GM18861 (cell line): Measurements from ENCODE around the gene GAS7.

Experiments used
- ATAC-seq: cut with Tn5 transposase; IDR thresholded peaks from one replicate; pipeline ENCODE4 v1.9.1; 2021; ENCODE audit not compliant: unreplicated experiment

GAS7 gene

DNA sequence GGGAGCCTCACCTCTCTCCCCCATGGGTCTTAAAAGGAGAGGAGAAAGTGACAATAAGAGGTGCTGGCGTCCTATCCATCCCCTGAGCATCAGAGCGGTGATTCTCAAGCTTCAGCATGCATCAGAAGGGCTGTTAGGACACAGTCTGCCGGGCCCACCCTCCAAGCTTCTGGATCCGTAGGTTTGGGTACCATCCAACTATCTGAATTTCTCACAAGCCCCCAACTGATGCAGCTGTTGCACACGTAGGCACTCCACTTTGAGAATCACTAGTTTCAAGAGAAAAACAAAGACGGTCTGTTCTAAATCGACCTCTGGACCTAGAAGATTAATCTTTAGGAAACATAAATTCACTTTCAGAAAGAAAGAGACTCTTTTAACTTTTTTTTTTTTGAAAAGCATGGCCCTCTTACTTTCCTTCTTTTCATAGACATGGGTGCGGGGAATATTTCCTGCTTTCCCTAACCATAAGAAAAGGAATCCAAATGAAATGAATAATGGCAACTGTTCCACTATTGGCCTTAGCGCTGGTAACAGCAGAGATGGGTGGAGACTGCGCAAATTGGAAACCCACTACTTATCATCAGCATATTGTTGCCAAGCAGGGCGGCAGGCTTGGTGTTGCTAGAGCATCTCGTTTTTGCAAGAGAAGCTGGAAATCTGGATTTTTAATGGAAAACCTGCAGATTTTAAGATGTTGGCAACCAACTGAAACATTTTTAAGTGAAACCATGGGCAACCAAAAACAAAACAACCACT lies 144.4 kb downstream of the GAS7 start:
- ATAC-seq = no peak

GRCh38 chr17:10052106-10052813 lies 146.1 kb downstream of the GAS7 start:
- peak; percentile 30 for ATAC-seq

- no peak for ATAC-seq
Measured at GRCh38 chr17:10051112-10051511, 147.3 kb downstream of the GAS7 start.

DNA sequence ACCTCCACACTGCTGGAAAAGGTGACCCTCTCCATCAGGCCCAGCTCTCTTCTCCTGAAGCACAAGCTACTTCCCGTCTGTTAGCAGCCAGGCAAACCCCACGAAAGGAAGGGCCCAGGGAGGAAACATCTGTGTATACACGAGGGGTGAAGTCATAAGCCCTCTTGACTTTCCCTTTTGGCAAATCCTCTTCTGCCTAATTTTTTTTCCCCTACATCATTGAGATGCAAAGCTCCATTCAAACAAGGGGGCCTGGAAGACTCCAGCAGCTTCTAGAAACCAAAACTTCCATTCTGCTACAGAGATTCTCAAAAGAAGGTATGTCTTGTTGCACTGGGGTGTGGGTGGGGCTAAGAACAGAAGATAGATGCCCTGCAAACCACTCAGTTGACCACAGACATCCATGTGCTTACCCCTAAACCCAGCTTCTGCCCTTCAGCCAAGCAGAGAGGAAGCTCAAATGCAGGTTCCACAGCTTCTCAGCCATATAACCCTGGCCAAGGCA lies 147.8 kb downstream of the GAS7 start:
- peak; percentile 35 for ATAC-seq

- no peak for ATAC-seq
Measured at GRCh38 chr17:10048629-10049350, 149.6 kb downstream of the GAS7 start.

- peak; percentile 36 for ATAC-seq
Measured at GRCh38 chr17:10046786-10047785, 151.3 kb downstream of the GAS7 start.

GRCh38 chr17:10045871-10046658 lies 152.3 kb downstream of the GAS7 start:
- ATAC-seq = no peak

DNA sequence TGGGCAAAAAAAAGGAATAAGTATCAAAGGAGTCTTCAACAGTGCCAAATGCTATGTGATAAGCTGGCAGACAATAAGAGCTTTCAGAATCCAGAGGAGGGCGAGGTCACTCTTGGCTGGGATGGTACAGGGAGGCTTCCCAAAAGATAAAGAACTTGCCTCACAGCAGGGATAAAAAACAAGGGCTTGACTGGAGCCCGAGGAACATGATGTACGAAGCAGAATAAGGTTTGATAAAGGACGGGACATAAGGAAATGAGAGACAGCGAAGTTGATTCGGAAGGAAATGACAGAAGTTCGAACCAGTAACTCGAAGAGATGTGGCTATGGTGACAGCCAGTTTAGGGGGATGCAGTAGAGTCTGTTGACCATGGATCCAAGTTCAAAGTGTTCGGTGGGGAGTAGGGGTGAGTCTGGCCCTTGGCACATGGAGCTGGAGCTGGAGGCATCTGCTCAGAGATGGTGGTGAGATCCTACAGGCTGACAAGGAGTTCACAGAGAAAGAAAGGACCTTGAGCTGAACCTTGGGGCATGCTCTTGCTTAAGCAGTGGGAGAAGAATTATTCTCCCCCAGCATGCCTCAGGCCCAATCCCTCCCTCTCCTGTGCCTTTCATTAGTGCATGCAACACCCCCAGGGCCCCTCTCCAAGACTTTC lies 155.7 kb downstream of the GAS7 start:
- ATAC-seq = no peak

DNA sequence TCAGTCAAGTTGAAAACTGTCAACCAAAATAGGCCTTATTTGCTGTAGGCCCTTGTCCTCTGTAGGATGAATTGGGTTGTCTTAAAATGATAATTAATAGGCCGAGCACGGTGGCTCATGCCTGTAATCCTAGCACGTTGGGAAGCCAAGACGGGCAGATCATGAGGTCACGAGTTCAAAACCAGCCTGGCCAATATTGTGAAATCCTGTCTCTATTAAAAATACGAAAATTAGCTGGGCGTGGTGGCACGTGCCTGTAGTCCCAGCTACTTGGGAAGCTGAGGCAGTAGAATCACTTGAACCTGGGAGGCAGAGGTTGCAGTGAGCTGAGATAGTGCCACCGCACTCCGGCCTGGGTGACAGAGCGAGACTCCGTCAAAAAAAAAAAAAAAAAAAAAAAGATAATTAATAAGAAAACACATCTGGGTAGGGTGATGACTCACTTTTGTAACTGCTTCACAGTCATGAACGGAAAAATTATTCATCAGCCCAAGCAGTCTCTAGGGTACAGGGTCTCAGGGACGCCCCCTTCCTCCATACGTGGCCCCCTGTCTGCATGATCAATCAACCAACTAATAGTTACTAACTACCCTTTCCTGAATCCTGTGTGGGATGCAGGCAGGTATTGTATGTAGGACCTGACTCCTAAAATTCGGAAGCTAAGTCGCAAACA lies 156.4 kb downstream of the GAS7 start:
- ATAC-seq = no peak

DNA sequence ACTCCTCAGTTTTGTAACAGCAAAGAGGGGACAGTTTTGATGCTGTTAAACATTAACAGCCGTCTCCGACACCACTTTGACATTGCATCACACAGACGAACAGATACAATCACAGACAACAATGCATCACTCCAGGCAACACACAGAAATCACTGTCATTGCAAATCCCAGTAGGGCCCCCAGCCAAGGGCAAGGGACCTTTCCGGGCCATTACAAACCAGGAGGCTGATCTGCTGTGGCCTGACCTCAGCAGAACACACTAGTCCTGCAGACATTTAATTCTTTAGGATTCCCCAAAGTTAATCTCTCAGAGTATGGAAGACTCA lies 157.2 kb downstream of the GAS7 start:
- peak; percentile 35 for ATAC-seq

DNA sequence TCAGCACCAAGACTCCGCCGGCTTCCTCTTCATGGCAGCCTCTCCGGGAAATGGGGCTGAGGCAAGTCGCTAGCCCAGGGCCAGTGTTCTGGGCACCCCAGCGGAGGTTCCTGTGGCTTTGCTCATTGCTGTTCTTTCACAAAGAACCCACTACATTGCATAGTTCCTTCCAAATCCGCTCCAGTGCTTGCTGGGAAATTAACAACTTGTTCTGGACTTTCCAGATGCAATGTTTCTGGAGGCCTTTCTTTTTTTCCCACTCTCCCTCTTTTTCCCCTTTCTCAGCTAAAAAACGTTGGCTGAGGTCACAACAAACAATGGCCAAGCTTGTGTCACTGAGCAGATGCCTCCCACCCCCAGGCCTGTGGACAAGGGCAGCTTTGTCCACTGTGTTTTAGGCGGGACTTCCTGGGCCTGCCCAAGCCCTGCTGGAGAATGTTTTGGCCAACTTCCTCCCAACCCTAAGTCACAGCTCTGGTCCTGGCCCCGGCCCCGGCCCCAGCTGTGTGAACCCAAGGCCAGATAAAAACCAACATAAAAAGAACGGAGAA lies 161.8 kb downstream of the GAS7 start:
- ATAC-seq = no peak

- ATAC-seq = no peak
Measured at GRCh38 chr17:10035885-10036284, 162.5 kb downstream of the GAS7 start.

DNA sequence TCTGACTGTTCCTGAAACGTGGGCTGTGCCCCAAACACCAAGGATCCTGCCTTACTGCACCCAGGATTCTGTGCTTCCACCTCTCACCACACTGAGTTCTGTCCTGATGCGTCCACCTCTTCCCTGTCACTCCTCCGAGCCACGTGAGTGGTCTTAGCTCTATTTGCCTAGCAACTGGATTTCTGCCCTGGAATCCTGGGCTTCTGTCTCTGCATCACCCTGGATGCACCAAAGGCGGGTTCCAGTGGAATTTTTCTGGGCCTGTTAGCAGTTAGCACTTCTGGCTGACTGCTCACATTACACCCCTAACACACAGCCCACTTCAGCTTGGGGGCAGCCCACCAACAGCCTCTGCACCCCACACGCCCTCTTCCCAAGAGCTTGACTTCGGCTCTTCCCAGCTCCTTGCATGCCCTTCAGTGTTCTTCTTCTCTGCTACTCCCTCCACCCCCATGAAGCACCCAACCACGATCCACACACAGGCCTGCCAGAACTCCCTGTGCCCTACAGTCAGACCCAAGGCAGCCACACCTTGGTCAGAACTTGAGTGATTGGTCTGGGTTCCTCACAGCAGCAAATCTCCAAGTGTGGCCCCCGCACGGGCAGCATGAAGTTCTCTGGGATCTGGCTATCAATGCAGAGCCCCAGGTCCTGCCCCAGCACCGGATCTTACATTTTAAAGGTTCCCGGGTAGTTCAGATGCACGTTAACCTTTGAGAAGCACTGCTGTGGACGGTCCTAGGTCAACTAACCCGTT lies 163.5 kb downstream of the GAS7 start:
- no peak for ATAC-seq

DNA sequence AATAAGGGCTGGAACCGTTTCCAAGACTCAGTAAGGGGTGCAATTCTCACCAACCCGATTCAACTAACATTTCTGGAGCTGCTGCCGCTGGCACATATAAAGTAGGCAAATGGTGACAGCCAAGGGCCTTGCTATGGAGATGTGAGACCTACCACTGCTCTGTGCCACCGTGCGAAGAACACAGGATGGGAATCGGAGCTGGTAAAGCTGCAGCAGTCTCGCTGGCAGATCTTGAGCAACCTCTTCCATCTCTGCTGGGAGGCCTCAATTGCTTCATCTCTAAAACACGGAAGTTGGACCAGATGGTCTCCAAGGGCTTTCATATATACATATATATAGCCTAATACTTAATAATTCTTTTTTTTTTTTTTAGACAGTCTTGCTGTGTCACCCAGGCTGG lies 164.4 kb downstream of the GAS7 start:
- no peak for ATAC-seq

DNA sequence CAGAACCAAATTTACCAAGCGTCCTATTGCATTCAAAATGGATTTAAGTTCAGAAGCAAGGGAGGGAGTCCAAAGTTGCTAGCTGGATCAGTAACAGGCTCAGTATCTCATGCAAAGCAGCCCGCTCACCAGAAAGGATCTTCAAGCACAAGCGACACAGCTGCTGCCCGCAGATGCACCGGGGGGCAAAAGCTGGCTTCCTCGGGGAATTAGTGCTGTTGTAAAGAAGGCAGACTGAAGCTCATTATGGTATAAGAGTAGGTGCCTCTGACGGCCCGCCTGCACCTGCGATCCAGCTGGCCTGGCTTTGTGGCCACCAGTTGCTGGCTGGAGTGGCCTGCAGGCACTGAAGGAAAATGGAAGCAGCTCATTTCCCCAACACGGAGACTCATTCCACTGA lies 165.0 kb downstream of the GAS7 start:
- ATAC-seq = peak; percentile 58

DNA sequence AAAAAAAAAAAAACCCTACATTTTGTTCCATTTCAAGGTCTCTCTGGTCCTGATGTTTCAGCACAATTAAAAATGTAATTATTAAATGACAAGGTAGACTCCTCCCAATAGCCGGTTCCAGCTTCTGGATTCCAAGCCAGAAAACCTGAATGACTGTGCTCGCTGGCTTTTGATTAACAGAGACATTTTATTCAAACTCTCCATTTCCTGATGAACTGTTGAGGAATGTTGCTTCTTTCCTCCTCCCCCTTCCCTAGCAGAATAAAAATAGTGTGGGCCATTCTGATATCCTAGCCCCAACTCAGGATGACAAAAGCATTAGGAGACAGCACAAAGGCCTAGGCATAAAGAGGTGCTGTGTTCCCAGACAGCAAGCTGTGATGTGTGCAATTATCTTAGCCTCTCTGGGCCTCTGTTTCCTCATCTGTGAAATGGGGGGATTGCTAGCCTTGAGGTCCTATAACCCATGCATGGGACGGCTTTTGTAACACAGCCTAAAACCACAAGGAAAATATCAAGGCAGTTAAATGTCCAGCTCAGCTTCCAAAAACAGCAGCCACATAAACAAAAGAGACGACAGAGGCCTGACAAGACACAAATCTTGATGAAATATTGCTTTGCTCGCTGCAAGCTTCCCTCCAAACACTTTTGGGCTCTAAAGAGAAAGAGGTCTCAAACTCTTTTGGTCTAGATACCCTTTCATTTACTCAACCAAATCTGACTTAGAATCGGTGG lies 166.1 kb downstream of the GAS7 start:
- no peak for ATAC-seq

- ATAC-seq = no peak
Measured at GRCh38 chr17:10031606-10032005, 166.8 kb downstream of the GAS7 start.
